Measurements from ENCODE around the gene RPL6.
"Not testable (repeated sequence)": the region's sequence is repeated elsewhere in the genome, so short reads cannot be mapped to it uniquely, and the experiment has no call there.

RPL6 gene

DNA sequence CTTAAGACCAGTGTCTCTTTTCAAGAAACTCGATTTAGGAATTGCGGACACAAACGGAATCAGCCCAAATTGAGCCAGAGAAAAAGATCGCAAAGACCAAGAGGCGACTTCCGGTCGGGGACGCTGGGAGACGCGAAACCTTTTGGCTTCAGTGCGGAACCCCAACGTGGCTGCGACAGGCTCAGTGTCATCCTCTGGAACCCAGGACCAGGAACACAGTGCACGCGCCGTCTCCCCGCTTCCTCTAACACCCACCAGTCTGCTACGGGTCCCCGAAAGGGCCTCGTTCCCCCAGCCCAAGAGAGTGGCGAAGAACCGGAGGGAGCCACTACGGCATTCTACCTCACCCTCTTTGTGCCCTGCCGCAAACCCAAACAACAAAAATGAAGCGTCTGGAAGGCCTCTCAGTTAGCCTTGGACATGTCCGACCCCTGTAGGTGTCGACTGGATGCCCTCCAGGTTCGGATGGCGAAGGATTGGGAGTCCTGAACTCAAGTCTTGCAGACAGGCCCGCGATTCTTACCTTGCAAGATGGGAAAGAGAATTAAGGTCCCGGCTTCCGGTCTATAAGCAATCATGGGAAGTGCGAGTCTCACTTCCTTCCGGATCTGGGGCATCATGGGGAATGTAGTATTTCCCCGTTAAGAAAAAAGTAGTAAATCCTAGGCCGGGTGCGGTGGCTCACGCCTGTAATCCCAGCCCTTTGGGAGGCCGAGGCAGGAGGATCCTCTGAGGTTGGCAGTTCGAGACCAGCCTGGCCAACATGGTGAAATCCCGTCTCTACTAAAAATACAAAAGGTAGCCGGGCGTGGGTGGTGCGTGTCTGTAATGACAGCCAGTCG lies at the start of gene RPL6:
TSS of gene RPL6 (minus strand) at position 542 of the 842 bp plus-strand sequence. CDS start 949 bp downstream, outside the sequence.
- peak; percentile 77 for DNase-seq (ENCODE audit: low read depth)

GRCh38 chr12:112458751-112459150 lies 49.3 kb upstream of the RPL6 start:
- no peak for DNase-seq (ENCODE audit: low read depth)

DNA sequence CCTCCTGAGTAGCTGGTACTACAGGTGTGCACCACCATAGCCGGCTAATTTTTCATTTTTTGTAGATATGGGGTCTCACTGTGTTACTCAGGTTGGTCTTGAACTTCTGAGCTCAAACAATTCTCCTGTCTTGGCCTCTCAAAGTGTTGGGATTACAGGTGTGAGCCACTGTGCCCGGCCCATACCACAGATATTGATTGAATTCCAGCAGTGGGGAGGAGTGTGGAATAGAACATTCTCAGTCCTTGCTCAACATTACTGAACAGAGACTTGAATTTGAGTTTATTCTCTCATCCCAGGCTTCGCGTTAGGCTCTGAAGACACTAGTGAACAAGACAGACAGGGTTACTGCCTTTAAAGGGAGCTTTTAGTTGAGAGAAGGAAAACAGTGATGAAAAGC lies 48.9 kb upstream of the RPL6 start:
- no peak for DNase-seq (ENCODE audit: low read depth)

DNA sequence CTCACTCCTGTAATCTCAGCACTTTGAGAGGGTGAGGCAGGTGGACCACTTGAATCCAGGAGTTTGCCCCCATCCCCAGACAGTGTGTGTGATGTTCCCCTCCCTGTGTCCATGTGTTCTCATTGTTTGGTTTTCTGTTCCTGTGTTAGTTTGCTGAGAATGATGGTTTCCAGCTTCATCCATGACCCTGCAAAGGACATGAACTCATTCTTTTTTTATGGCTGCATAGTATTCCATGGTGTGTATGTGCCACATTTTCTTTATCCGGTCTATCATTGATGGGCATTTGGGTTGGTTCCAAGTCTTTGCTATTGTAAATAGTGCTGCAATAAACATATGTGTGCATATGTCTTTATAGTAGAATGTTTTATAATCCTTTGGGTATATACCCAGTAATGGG lies 47.7 kb upstream of the RPL6 start:
- DNase-seq (ENCODE audit: low read depth) = not testable (repeated sequence)

GRCh38 chr12:112456029-112456428 lies 46.6 kb upstream of the RPL6 start:
- no peak for DNase-seq (ENCODE audit: low read depth)

DNA sequence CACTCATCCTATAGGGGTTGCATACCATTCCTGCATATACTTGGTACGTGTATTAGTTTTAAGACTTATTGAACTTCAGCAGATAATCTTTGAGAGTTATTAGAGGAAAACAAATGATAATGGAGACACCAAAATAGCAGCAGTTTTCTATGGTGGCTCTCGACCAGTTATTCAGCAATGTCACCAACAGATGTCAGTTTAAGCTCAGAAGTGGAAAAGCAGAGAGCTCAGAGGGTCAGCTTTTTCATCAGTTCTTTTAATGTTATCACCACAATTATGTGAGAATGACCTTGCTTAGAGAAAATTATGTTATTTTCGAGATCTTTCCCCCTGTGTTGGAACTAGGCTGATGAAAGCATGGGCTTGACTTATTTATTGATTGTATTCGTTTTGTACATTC lies 41.3 kb upstream of the RPL6 start:
- no peak for DNase-seq (ENCODE audit: low read depth)

GRCh38 chr12:112448165-112448564 lies 38.8 kb upstream of the RPL6 start:
- not testable (repeated sequence) for DNase-seq (ENCODE audit: low read depth)

- no peak for DNase-seq (ENCODE audit: low read depth)
Measured at GRCh38 chr12:112447106-112447505, 37.7 kb upstream of the RPL6 start.

DNA sequence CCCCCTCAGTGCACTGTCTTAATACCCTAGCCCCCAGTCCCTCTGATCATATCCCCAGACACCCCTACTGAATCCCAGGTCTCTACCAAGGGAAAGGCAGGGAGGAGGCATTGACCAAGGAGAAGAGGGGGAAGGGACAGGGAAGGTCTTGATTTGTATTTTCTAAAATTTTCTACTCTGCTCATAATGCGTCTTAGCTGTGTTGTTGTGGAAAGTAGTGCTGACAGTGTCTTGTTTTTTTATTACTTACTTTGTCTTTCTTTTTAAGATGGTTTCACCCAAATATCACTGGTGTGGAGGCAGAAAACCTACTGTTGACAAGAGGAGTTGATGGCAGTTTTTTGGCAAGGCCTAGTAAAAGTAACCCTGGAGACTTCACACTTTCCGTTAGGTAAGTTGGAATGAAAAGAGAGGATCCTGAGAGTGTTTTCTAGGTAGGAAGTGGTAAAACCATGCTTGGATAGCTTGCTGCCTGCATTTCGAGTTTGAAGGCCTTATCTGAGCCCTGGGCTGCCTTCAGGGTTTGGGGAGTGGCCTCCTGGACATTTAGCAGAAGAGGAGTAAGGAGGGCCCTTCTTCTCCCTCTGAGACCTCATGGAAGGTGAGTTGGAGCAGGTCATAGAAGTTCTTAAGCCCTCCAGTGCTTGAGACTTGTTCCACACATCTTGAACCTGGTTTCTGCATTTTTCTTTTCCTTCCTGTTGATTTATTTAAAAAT lies 36.8 kb upstream of the RPL6 start:
- no peak for DNase-seq (ENCODE audit: low read depth)

- no peak for DNase-seq (ENCODE audit: low read depth)
Measured at GRCh38 chr12:112443916-112444315, 34.5 kb upstream of the RPL6 start.

GRCh38 chr12:112440653-112441052 lies 31.2 kb upstream of the RPL6 start:
- not testable (repeated sequence) for DNase-seq (ENCODE audit: low read depth)

DNA sequence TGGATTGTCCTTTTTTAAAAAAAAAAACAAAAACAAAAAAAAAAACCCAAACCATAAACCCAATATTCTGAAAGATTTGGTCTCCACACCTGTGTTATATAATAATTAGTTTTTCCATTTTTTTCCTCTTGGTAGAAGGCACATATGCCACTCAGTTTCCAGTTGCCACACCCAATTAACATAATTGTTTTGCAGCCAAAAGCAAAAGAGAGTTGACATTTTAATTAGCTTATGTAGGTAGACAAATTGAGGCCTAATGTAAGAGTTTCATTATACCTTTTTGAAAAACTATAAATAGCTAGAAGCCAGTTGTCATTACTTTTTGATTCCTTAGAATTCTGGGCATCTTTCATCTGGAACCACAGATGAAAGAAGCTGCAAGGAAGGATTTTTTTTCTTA lies 30.4 kb upstream of the RPL6 start:
- no peak for DNase-seq (ENCODE audit: low read depth)

DNA sequence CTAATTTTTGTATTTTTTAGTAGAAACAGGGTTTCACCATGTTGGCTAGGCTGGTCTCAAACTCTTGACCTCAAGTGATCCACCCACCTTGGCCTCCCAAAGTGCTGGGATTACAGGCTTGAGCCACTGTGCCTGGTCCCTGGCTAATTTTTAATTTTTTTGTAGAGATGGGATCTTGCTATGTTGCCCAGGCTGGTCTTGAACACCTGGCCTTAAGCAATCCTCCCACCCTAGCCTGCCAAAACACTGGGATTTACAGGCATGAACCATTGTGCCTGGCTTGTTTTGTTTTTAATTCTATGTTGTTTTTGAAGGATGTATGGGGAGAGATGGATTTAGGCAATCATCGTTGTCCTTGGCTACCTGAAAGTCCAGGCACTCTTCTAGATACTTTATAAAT lies 29.2 kb upstream of the RPL6 start:
- not testable (repeated sequence) for DNase-seq (ENCODE audit: low read depth)

DNA sequence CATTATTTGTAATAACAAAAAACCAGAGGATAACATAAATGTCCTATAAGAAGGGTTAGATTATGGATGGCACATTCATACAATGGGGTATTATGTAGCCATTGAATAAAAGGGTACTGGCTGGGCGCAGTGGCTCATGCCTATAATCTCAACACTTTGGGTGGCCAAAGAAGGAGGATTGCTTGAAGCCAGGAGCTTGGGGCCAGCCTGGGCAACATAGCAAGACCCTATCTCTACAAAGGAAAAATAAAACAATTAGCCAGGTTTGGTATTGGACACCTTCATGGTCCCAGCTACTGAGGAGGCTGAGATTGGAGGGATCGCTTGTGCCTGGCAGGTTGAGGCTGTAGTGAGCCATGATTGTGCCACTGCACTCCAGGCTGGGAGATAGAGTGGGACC lies 24.1 kb upstream of the RPL6 start:
- DNase-seq (ENCODE audit: low read depth) = no peak

- DNase-seq (ENCODE audit: low read depth) = no peak
Measured at GRCh38 chr12:112431965-112432364, 22.6 kb upstream of the RPL6 start.

- no peak for DNase-seq (ENCODE audit: low read depth)
Measured at GRCh38 chr12:112430929-112431328, 21.5 kb upstream of the RPL6 start.

DNA sequence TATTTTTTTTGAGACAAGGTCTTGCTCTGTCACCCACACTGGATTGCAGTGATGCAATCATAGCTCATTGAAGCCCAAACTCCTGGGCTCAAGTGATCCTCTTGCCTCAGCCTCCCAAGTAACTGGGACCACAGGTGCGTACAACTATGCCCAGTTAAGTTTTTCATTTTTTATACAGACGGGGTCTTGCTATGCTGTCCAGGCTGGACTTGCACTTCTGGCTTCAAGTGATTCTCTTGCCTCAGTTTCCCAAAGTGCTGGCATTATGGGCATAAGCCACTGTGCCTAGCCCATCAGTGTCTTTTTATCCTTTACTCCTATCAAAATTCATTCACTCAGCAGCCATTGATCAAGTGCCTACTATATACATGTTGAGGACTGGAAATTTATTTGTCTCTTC lies 18.4 kb upstream of the RPL6 start:
- DNase-seq (ENCODE audit: low read depth) = no peak

GRCh38 chr12:112425582-112426382 lies 16.4 kb upstream of the RPL6 start:
- DNase-seq (ENCODE audit: low read depth) = no peak

DNA sequence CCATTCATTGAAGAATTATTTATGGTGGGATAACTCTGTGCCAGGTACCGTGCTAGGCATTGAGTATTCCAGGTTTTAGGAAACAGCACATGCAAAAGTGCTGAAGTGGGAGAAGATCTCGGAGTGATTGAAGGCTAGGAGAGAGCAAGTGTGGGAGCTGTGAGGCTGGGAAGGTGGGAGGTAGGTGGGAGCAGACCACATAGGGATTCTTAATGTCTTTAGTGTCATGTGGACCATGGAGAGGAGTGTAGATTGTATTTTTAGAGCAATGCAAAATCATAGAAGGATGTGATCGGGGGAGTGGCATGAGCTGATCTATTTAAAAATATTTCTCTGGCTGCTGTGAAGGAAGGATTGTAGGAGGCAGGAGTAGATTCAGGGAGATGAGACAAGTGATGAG lies 14.7 kb upstream of the RPL6 start:
- no peak for DNase-seq (ENCODE audit: low read depth)

GRCh38 chr12:112422531-112422930 lies 13.1 kb upstream of the RPL6 start:
- no peak for DNase-seq (ENCODE audit: low read depth)

DNA sequence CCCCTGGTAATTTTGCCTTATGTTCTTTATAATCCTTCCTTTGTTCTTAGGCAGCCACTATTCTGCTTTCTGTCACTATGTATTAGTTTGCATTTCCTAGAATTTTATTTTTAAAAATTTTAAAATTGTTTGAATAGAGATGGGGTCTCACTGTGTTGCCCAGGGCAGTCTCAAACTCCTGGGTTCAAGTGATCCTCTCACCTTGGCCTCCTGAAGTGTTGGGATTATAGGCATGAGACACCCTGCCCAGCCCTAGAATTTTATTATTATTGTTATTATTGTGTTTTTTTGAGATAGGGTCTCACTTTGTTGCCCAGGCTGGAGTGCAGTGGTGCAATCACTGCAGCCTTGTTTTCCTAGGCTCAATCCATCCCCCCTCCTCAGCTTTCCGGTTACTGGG lies 12.0 kb upstream of the RPL6 start:
- no peak for DNase-seq (ENCODE audit: low read depth)

DNA sequence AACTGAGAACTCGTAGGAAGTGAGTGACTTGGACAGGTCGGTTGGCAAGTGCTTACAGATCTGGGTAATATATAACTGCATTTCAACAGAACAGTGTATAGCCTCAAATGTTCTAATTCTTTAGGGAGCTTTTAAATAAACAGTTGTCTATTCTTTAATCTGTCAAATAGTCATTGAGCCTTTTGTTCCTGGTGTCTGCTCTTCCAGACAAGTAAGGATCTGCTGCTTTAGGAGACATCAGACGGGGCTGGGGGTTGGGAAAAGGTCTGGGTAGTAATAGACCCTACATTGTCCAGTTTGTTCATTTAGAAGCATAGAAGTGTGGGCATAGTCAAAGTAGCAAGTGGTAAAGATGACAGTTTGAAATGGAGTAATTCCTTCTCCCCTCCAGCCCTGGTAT lies 11.3 kb upstream of the RPL6 start:
- DNase-seq (ENCODE audit: low read depth) = no peak
